GM06990 (cell line): ENCODE results near the gene ETFDH.
"Not testable (repeated sequence)": the region's sequence is repeated elsewhere in the genome, so short reads cannot be mapped to it uniquely, and the experiment has no call there.

Experiments
- DNase-seq: peaks from one replicate; pipeline ENCODE4 v3.0.0-alpha.2; 2011; ENCODE audit not compliant: insufficient read length; ENCODE audit errors: extremely low read depth
- H3K27me3 ChIP-seq: replicated peaks from 2 replicates; pipeline ENCODE4 v1.6.0; 2011; ENCODE audit warnings: low read length; ENCODE audit not compliant: control insufficient read depth, insufficient read depth
- H3K36me3 ChIP-seq: 2 replicates; pipeline ENCODE4 v1.5.1; 2011; ENCODE audit warnings: low read length; ENCODE audit not compliant: control insufficient read depth, insufficient read depth
- H3K4me3 ChIP-seq: replicated peaks from 2 replicates; pipeline ENCODE4 v1.5.1; 2011; ENCODE audit warnings: low read depth, mild to moderate bottlenecking, control low read depth, low read length
- CTCF ChIP-seq: IDR thresholded peaks from 2 replicates; pipeline ENCODE4 v1.5.1; 2011; ENCODE audit warnings: low read length, control low read depth, mild to moderate bottlenecking, inconsistent platforms; ENCODE audit not compliant: insufficient read depth, poor library complexity, severe bottlenecking

The ETFDH gene

GRCh38 chr4:158704274-158704673 is 32.2 kb downstream of the ETFDH start:
- no peak overlapping the region for H3K4me3 ChIP-seq
- no peak for DNase-seq
- H3K36me3 ChIP-seq = no peaks in the 10 kb centered on the region; the same call in 1 of the 2 replicates
- H3K27me3 ChIP-seq = no peaks in the 10 kb centered on the region
- no peak for TF ChIP-seq CTCF

GRCh38 chr4:158710814-158711213 is 38.7 kb downstream of the ETFDH start:
- no peak for DNase-seq
- no peak for TF ChIP-seq CTCF
- Histone ChIP-seq H3K36me3 (no peaks in the 10 kb centered on the region; the same call in none of the 2 replicates), H3K4me3 (no peak overlapping the region), H3K27me3 (no peaks in the 10 kb centered on the region)

DNA sequence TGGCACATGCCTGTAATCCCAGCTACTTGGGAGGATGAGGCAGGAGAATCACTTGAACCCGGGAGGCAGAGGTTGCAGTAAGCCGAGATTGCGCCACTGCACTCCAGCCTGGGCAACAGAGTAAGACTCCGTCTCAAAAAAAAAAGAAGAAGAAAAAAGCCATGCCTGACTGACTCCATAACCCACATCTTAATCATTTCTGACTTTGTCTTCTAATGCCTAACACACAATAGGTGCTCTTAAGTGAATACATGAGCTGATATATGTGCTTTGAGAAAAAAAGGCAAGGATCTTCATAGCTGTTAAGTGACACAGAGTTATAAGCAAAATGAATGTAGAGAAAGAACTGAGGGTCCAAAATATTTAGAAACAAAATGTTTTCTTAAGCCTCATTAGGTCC is 40.5 kb downstream of the ETFDH start:
- not testable (repeated sequence) for H3K27me3 ChIP-seq, H3K36me3 ChIP-seq, H3K4me3 ChIP-seq, DNase-seq

GRCh38 chr4:158714937-158715336 is 42.8 kb downstream of the ETFDH start:
- no peak for TF ChIP-seq CTCF
- H3K4me3 ChIP-seq = no peak overlapping the region
- H3K27me3 ChIP-seq = no peaks in the 10 kb centered on the region
- H3K36me3 ChIP-seq = peaks cover 5% of the 10 kb centered on the region
- DNase-seq = no peak

DNA sequence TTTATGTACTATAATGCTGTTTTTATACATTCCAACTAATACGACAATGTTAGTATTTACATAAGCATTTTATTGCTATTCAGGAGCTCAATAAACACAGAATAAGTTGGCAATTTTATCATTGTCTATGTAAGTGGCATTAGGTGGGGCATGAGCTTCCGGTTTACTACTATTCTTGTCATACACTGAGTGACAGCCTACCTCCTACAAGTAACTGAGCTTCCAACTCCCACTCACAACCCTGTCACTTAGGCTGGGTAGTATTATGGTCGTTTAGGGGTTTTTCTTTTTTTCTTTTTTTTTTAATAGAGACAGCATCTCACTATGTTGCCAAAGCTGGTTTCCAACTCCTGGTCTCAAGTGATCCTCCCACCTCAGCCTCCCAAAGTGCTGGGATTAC is 43.7 kb downstream of the ETFDH start:
- Histone ChIP-seq H3K36me3 (peaks cover 6% of the 10 kb centered on the region), H3K27me3 (no peaks in the 10 kb centered on the region), H3K4me3 (no peak overlapping the region)
- DNase-seq = no peak
- TF ChIP-seq CTCF = no peak

DNA sequence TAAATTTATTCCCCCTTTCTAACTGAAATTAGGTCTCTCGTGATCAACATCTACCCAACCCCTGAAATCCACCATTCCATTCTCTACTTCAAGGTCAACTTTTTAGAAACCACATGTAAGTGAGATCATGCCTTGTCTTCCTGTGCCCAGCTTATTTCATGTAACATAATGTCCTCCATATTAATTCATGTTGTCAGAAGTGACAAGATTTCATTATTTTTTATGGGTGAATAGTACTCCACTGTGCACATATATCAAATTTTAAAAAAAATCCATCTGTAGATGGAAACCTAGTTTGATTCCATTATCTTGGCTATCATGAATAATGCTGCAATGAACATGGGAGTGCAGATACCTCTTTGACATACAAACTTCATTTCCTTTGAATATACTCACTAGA is 49.6 kb downstream of the ETFDH start:
- peak overlapping the region; percentile 72 for H3K4me3 ChIP-seq
- no peak for DNase-seq
- H3K36me3 ChIP-seq = peaks cover 6% of the 10 kb centered on the region
- H3K27me3 ChIP-seq = no peaks in the 10 kb centered on the region
- TF ChIP-seq CTCF = no peak
